ENCODE data around the gene DCP1A.

GRCh38 chr3:53353202-53353601, 5.9 kb upstream of the DCP1A start:
- no peak for TF ChIP-seq CTCF (conservative IDR thresholded peaks at IDR 0.05)
- no peak for TF ChIP-seq EZH2 (IDR thresholded peaks at IDR 0.05; ENCODE audit: low read depth)

Measured in PC-9 (cell line).